Thyroid gland (tissue), 4 donors: ENCODE results near the gene NYAP2. TPM values are rescaled to one million over a fixed set of nuclear protein-coding genes. Genes with fewer than 3 reads are reported as not detected.

ENCODE experiments used
- DNase-seq, 2 donors: peaks; one replicate each; pipeline ENCODE4 v3.0.0-alpha.2; 2019
- H3K27ac ChIP-seq, 3 donors: fragments of 200-600 bp; sonication (generic); 1 replicate in 2 of 3; 2 replicates in 1 of 3; pipeline ENCODE4 v1.5.1; 2016 to 2019; ENCODE audit warnings: mild to moderate bottlenecking in 1 of 3, moderate library complexity in 1 of 3
- H3K27me3 ChIP-seq: fragments of 200-600 bp; sonication (generic); one replicate; pipeline ENCODE4 v1.5.1; 2019
- H3K36me3 ChIP-seq, 2 donors: fragments of 200-600 bp; sonication (generic); one replicate each; pipeline ENCODE4 v1.5.1; 2016 to 2019
- H3K4me1 ChIP-seq, 2 donors: fragments of 200-600 bp; sonication (generic); one replicate each; pipeline ENCODE4 v1.5.1; 2017 to 2019
- H3K4me3 ChIP-seq, 3 donors: fragments of 200-600 bp; sonication (generic); replicated peaks in 1 of 3; 1 replicate in 2 of 3; 2 replicates in 1 of 3; pipeline ENCODE4 v1.5.1; 2016; ENCODE audit warnings: mild to moderate bottlenecking in 1 of 3
- H3K9me3 ChIP-seq: fragments of 200-600 bp; sonication (generic); one replicate; pipeline ENCODE4 v1.5.1; 2017
- CTCF ChIP-seq, 6 experiments: fragments of 200-600 bp in 3 of 6; fragments of 450-650 bp in 3 of 6; sonication (generic) in 3 of 6; IDR thresholded peaks; one replicate each; pipeline ENCODE4 v1.5.1; 2016 to 2019; ENCODE audit warnings: antibody characterized with exemption in 6 of 6, mild to moderate bottlenecking in 2 of 6, inconsistent platforms in 1 of 6, moderate library complexity in 1 of 6
- POLR2A ChIP-seq, 2 donors: fragments of 450-650 bp; IDR thresholded peaks; one replicate each; pipeline ENCODE4 v1.6.1; 2017; ENCODE audit warnings: antibody characterized with exemption in 2 of 2, mild to moderate bottlenecking in 2 of 2, moderate library complexity in 1 of 2
- WGBS, 2 donors: methylation state at CpG; one replicate each; pipeline ENCODE4 v1.1.5; 2017; 5-methylcytosine and 5-hydroxymethylcytosine counted together
- intact Hi-C: fragments of 100-400 bp; cut with DNase I; formaldehyde crosslinking; loops from one replicate; pipeline ENCODE4 v1.15.1; 2023
- total RNA-seq, 4 donors: library from RNA; depleted of rRNA; stranded (reverse); fragments of >200 nt; gene quantifications; one replicate each; pipeline ENCODE4 v1.2.3, GENCODE V29; 2016

NYAP2 gene
- not detected for total RNA-seq

DNA sequence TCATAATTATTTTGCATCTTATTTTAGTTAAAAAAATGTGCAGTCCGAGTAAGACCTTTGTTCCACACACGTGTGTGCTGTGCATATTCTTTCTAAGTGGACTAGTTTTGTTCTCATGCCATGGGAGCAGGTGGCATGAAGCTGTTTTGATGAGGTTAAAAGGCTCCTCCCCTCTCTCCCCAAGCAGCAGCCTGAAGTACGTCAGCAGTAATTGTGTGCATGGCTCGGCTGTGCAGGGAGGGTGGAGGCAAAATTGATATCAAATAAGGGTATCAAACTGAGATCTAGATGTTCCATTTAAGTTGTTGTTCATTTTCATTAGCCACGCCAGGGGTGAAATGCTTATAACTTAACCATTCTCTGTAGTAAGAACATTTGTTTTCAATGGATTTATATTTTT, at the start of gene NYAP2:
Gene NYAP2 (plus strand): TSS at position 207 of the 400 bp plus-strand sequence. CDS start 9,171 bp downstream, outside the sequence.
- Histone ChIP-seq H3K36me3 (no peaks in the 10 kb centered on the region), H3K27me3 (no peaks in the 10 kb centered on the region), H3K9me3 (no peaks in the 10 kb centered on the region), H3K27ac (no peak within 1 kb of the TSS), H3K4me3 (no peak within 1 kb of the TSS), H3K4me1 (no peaks in the 10 kb centered on the region)
- no peak for DNase-seq
- no peak for TF ChIP-seq CTCF (IDR thresholded peaks at IDR 0.05)
- TF ChIP-seq POLR2A (IDR thresholded peaks at IDR 0.05) = no peak
- intact Hi-C loops = no loop called here
- WGBS, 2 donors = 34 to 35% methylated on average over 5 of the region's 5 CpGs

GRCh38 chr2:225353579-225354085, 45.9 kb upstream of the NYAP2 start:
- no peak overlapping the region for H3K27ac ChIP-seq
- no peaks in the 10 kb centered on the region for H3K36me3 ChIP-seq
- no peaks in the 10 kb centered on the region for H3K9me3 ChIP-seq
- WGBS, 2 donors = 86 to 87% methylated on average over 1 of the region's 1 CpG
- intact Hi-C loops = no loop called here
- DNase-seq = no peak
- no peak overlapping the region for H3K4me3 ChIP-seq
- H3K27me3 ChIP-seq = no peaks in the 10 kb centered on the region
- no peak for TF ChIP-seq CTCF (IDR thresholded peaks at IDR 0.05)
- no peak for TF ChIP-seq POLR2A (IDR thresholded peaks at IDR 0.05)
- no peaks in the 10 kb centered on the region for H3K4me1 ChIP-seq

- DNase-seq = no peak
- Histone ChIP-seq H3K27ac (no peak overlapping the region), H3K9me3 (no peaks in the 10 kb centered on the region), H3K27me3 (no peaks in the 10 kb centered on the region), H3K4me1 (no peaks in the 10 kb centered on the region), H3K36me3 (no peaks in the 10 kb centered on the region), H3K4me3 (no peak overlapping the region)
- WGBS, 2 donors = 47 to 54% methylated on average over 3 of the region's 3 CpGs
- intact Hi-C loops = no loop called here
- TF ChIP-seq POLR2A (IDR thresholded peaks at IDR 0.05) (no peak), CTCF (IDR thresholded peaks at IDR 0.05) (no peak)
Observed at GRCh38 chr2:225354281-225354774, 45.2 kb upstream of the NYAP2 start.

- Histone ChIP-seq H3K27me3 (no peaks in the 10 kb centered on the region), H3K4me1 (no peaks in the 10 kb centered on the region), H3K27ac (no peak overlapping the region), H3K36me3 (no peaks in the 10 kb centered on the region), H3K9me3 (no peaks in the 10 kb centered on the region), H3K4me3 (no peak overlapping the region)
- DNase-seq = no peak
- TF ChIP-seq CTCF (IDR thresholded peaks at IDR 0.05) = no peak
- TF ChIP-seq POLR2A (IDR thresholded peaks at IDR 0.05) = no peak
- 85 to 88% methylated on average over 3 of the region's 3 CpGs for WGBS, 2 donors
- intact Hi-C loops = no loop called here
Observed at GRCh38 chr2:225355788-225356187, 43.7 kb upstream of the NYAP2 start.

GRCh38 chr2:225366731-225367130, 32.8 kb upstream of the NYAP2 start:
- DNase-seq = no peak
- intact Hi-C loops = no loop called here

More at GRCh38 chr2:225366731-225367130, 32.8 kb upstream of the NYAP2 start:
- Histone ChIP-seq H3K36me3 (no peaks in the 10 kb centered on the region), H3K27me3 (no peaks in the 10 kb centered on the region), H3K9me3 (no peaks in the 10 kb centered on the region), H3K4me1 (no peaks in the 10 kb centered on the region), H3K4me3 (no peak overlapping the region), H3K27ac (no peak overlapping the region)
- TF ChIP-seq CTCF (IDR thresholded peaks at IDR 0.05) = no peak
- no peak for TF ChIP-seq POLR2A (IDR thresholded peaks at IDR 0.05)
